ENCODE measurements around the gene SLC38A3.

SLC38A3 gene

GRCh38 chr3:50165910-50166538, 39.0 kb upstream of the SLC38A3 start:
- H3K27me3 ChIP-seq (ENCODE audit: insufficient read depth, insufficient read length): no peaks in the 10 kb centered on the region
- no peaks in the 10 kb centered on the region for H3K9me3 ChIP-seq (ENCODE audit: insufficient read depth, low read length)
- H3K36me3 ChIP-seq (ENCODE audit: insufficient read depth, insufficient read length, low read length): peaks cover 30% of the 10 kb centered on the region
- no peak for DNase-seq (ENCODE audit: low read depth, low spot score)
- peak overlapping the region; percentile 29 for H3K9ac ChIP-seq (ENCODE audit: insufficient read length, low read depth)
- peaks cover 34% of the 10 kb centered on the region for H3K4me1 ChIP-seq (ENCODE audit: insufficient read depth, insufficient read length)
- TF ChIP-seq SUZ12 (IDR thresholded peaks at IDR 0.05; ENCODE audit: extremely low read depth, insufficient read depth, insufficient read length) (no peak), YY1 (IDR thresholded peaks at IDR 0.05; ENCODE audit: insufficient read depth, insufficient read length) (no peak), ZNF274 (IDR thresholded peaks at IDR 0.05; ENCODE audit: low read depth, low read length) (no peak)
- no peak overlapping the region for H3K4me3 ChIP-seq (ENCODE audit: insufficient read length, low read depth)

GRCh38 chr3:50166620-50167019, 38.5 kb upstream of the SLC38A3 start:
- Histone ChIP-seq H3K4me3 (ENCODE audit: insufficient read length, low read depth) (no peak overlapping the region), H3K27me3 (ENCODE audit: insufficient read depth, insufficient read length) (no peaks in the 10 kb centered on the region), H3K9ac (ENCODE audit: insufficient read length, low read depth) (no peak overlapping the region), H3K4me1 (ENCODE audit: insufficient read depth, insufficient read length) (peaks cover 35% of the 10 kb centered on the region), H3K9me3 (ENCODE audit: insufficient read depth, low read length) (no peaks in the 10 kb centered on the region), H3K36me3 (ENCODE audit: insufficient read depth, insufficient read length, low read length) (peaks cover 25% of the 10 kb centered on the region)
- no peak for DNase-seq (ENCODE audit: low read depth, low spot score)
- TF ChIP-seq YY1 (IDR thresholded peaks at IDR 0.05; ENCODE audit: insufficient read depth, insufficient read length) (no peak), ZNF274 (IDR thresholded peaks at IDR 0.05; ENCODE audit: low read depth, low read length) (no peak), SUZ12 (IDR thresholded peaks at IDR 0.05; ENCODE audit: extremely low read depth, insufficient read depth, insufficient read length) (no peak)

GRCh38 chr3:50167069-50167840, 37.8 kb upstream of the SLC38A3 start:
- H3K9ac ChIP-seq (ENCODE audit: insufficient read length, low read depth): no peak overlapping the region
- peaks cover 35% of the 10 kb centered on the region for H3K4me1 ChIP-seq (ENCODE audit: insufficient read depth, insufficient read length)
- H3K36me3 ChIP-seq (ENCODE audit: insufficient read depth, insufficient read length, low read length): peaks cover 18% of the 10 kb centered on the region
- no peaks in the 10 kb centered on the region for H3K9me3 ChIP-seq (ENCODE audit: insufficient read depth, low read length)
- H3K27me3 ChIP-seq (ENCODE audit: insufficient read depth, insufficient read length): no peaks in the 10 kb centered on the region
- H3K4me3 ChIP-seq (ENCODE audit: insufficient read length, low read depth): no peak overlapping the region
- no peak for DNase-seq (ENCODE audit: low read depth, low spot score)
- TF ChIP-seq ZNF274 (IDR thresholded peaks at IDR 0.05; ENCODE audit: low read depth, low read length) (no peak), YY1 (IDR thresholded peaks at IDR 0.05; ENCODE audit: insufficient read depth, insufficient read length) (no peak), SUZ12 (IDR thresholded peaks at IDR 0.05; ENCODE audit: extremely low read depth, insufficient read depth, insufficient read length) (no peak)

GRCh38 chr3:50167841-50168209, 37.2 kb upstream of the SLC38A3 start:
- no peaks in the 10 kb centered on the region for H3K27me3 ChIP-seq (ENCODE audit: insufficient read depth, insufficient read length)
- peaks cover 13% of the 10 kb centered on the region for H3K36me3 ChIP-seq (ENCODE audit: insufficient read depth, insufficient read length, low read length)
- DNase-seq (ENCODE audit: low read depth, low spot score): no peak
- H3K4me1 ChIP-seq (ENCODE audit: insufficient read depth, insufficient read length): peaks cover 37% of the 10 kb centered on the region
- no peak overlapping the region for H3K9ac ChIP-seq (ENCODE audit: insufficient read length, low read depth)
- H3K9me3 ChIP-seq (ENCODE audit: insufficient read depth, low read length): no peaks in the 10 kb centered on the region
- no peak overlapping the region for H3K4me3 ChIP-seq (ENCODE audit: insufficient read length, low read depth)
- TF ChIP-seq SUZ12 (IDR thresholded peaks at IDR 0.05; ENCODE audit: extremely low read depth, insufficient read depth, insufficient read length) (no peak), YY1 (IDR thresholded peaks at IDR 0.05; ENCODE audit: insufficient read depth, insufficient read length) (no peak), ZNF274 (IDR thresholded peaks at IDR 0.05; ENCODE audit: low read depth, low read length) (no peak)

- no peak for DNase-seq (ENCODE audit: low read depth, low spot score)
- no peak overlapping the region for H3K9ac ChIP-seq (ENCODE audit: insufficient read length, low read depth)
- no peak for TF ChIP-seq SUZ12 (IDR thresholded peaks at IDR 0.05; ENCODE audit: extremely low read depth, insufficient read depth, insufficient read length)
- TF ChIP-seq YY1 (IDR thresholded peaks at IDR 0.05; ENCODE audit: insufficient read depth, insufficient read length): no peak
- no peak for TF ChIP-seq ZNF274 (IDR thresholded peaks at IDR 0.05; ENCODE audit: low read depth, low read length)
- H3K4me1 ChIP-seq (ENCODE audit: insufficient read depth, insufficient read length): peaks cover 37% of the 10 kb centered on the region
- no peaks in the 10 kb centered on the region for H3K27me3 ChIP-seq (ENCODE audit: insufficient read depth, insufficient read length)
- H3K4me3 ChIP-seq (ENCODE audit: insufficient read length, low read depth): no peak overlapping the region
- peaks cover 9% of the 10 kb centered on the region for H3K36me3 ChIP-seq (ENCODE audit: insufficient read depth, insufficient read length, low read length)
- H3K9me3 ChIP-seq (ENCODE audit: insufficient read depth, low read length): no peaks in the 10 kb centered on the region
Observed at GRCh38 chr3:50168388-50168787, 36.7 kb upstream of the SLC38A3 start.

- Histone ChIP-seq H3K4me3 (ENCODE audit: insufficient read length, low read depth) (no peak overlapping the region), H3K9me3 (ENCODE audit: insufficient read depth, low read length) (no peaks in the 10 kb centered on the region), H3K9ac (ENCODE audit: insufficient read length, low read depth) (no peak overlapping the region), H3K4me1 (ENCODE audit: insufficient read depth, insufficient read length) (peaks cover 36% of the 10 kb centered on the region), H3K36me3 (ENCODE audit: insufficient read depth, insufficient read length, low read length) (peaks cover 10% of the 10 kb centered on the region), H3K27me3 (ENCODE audit: insufficient read depth, insufficient read length) (no peaks in the 10 kb centered on the region)
- no peak for DNase-seq (ENCODE audit: low read depth, low spot score)
- TF ChIP-seq YY1 (IDR thresholded peaks at IDR 0.05; ENCODE audit: insufficient read depth, insufficient read length) (no peak), ZNF274 (IDR thresholded peaks at IDR 0.05; ENCODE audit: low read depth, low read length) (no peak), SUZ12 (IDR thresholded peaks at IDR 0.05; ENCODE audit: extremely low read depth, insufficient read depth, insufficient read length) (no peak)
Observed at GRCh38 chr3:50168791-50169190, 36.3 kb upstream of the SLC38A3 start.

GRCh38 chr3:50169232-50169832, 35.7 kb upstream of the SLC38A3 start:
- no peak overlapping the region for H3K4me3 ChIP-seq (ENCODE audit: insufficient read length, low read depth)
- peaks cover 35% of the 10 kb centered on the region for H3K4me1 ChIP-seq (ENCODE audit: insufficient read depth, insufficient read length)
- no peak for TF ChIP-seq ZNF274 (IDR thresholded peaks at IDR 0.05; ENCODE audit: low read depth, low read length)
- peaks cover 13% of the 10 kb centered on the region for H3K36me3 ChIP-seq (ENCODE audit: insufficient read depth, insufficient read length, low read length)
- H3K27me3 ChIP-seq (ENCODE audit: insufficient read depth, insufficient read length): no peaks in the 10 kb centered on the region
- no peak for DNase-seq (ENCODE audit: low read depth, low spot score)
- H3K9me3 ChIP-seq (ENCODE audit: insufficient read depth, low read length): no peaks in the 10 kb centered on the region
- H3K9ac ChIP-seq (ENCODE audit: insufficient read length, low read depth): no peak overlapping the region

Data from NT2/D1 (cell line).